Activated CD4-positive, alpha-beta T cell treated with anti-CD3 and anti-CD28 coated beads, Interleukin-2, amount 50 U/mL, for 4 hours (primary cell): ENCODE data around the gene SMS.

Source experiments
- DNase-seq, 2 experiments: peaks; one replicate each; pipeline ENCODE4 v3.0.0-alpha.2; 2020

The SMS gene

DNA sequence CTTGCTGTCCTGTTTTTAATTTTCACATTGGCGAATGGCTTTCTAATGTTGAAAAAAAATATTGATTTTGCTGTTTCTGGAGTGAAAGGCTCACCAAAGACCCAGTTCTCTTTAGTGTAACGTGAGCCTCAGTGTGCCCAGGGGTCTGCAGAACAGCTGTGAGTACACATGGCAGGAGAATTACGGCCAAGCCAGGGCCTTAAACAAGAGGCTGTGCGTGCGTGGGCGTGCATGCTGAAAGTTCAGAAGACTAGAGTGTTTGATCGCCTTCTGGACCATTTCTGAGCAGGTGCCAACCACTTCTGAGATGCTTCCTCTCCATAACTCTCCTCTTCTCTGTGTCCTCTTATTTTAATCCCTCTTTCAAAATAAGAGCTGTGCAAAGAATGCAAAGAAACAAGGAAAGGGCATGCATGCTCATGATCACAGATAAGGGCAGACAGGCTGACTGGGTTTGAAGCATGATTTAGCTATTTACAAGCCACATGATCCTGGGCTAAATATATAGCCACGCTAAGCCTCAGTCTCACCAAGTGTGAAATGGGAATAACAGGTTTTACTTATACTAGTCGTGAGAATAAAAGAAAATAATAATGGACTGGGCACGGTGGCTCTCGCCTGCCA lies 101.5 kb downstream of the SMS start:
- no peak for DNase-seq

DNA sequence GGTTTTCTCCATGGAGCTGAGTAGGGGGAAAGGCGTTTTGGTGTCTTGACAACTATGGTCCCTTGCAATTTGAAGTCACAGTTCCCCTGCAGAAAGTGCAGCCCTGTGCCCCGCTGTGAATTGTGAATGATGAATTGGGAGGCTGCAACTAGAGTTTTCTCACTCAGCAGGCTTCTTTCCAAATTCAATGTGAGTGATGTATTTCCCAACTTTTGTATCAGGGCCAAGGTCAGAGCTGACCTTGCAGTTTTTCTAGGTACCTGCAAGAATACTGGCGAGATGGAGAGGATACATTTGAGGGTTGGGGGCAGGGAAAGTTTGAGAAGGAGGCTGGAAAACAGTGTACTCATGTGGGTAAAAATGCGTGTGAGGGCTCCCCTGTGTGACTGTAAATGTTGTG lies 103.4 kb downstream of the SMS start:
- DNase-seq: no peak
